K562 (cell line): ENCODE results near the gene ZBTB33. TPM values are rescaled to one million over a fixed set of nuclear protein-coding genes. Genes with fewer than 3 reads are reported as not detected.

Experiments used
- DPF2 ChIP-seq: fragments of 450-650 bp; IDR thresholded peaks from 2 replicates; pipeline ENCODE4 v1.6.1; 2016
- FOXA3 ChIP-seq, 2 experiments: fragments of 450-650 bp in 1 of 2; sonication (generic) in 1 of 2; formaldehyde crosslinking; IDR thresholded peaks in 1 of 2; conservative IDR thresholded peaks in 1 of 2; 2 replicates each; pipeline versions ENCODE4 v1.4.0 to v1.8.0; 2020 to 2022; ENCODE audit warnings: mild to moderate bottlenecking in 2 of 2, missing genetic modification reagents in 1 of 2
- HNRNPUL1 ChIP-seq: fragments of 200-400 bp; formaldehyde crosslinking; IDR thresholded peaks from 2 replicates; pipeline ENCODE4 v1.6.1; 2017; ENCODE audit warnings: low read length
- JUN ChIP-seq, 2 experiments: sonication (generic) in 1 of 2; formaldehyde crosslinking in 1 of 2; IDR thresholded peaks; 2 replicates each; pipeline versions ENCODE4 v1.6.1 to v1.8.0; 2012 to 2022; ENCODE audit warnings: borderline replicate concordance in 2 of 2, mild to moderate bottlenecking in 2 of 2, improper control_type of control experiment in 1 of 2, low read depth in 1 of 2, low read length in 1 of 2, missing genetic modification reagents in 1 of 2
- NFE2 ChIP-seq: IDR thresholded peaks from 2 replicates; pipeline ENCODE4 v1.6.1; 2014; ENCODE audit warnings: antibody characterized with exemption, low read depth
- SMAD3 ChIP-seq: fragments of 450-650 bp; formaldehyde crosslinking; conservative IDR thresholded peaks from 2 replicates; pipeline ENCODE4 v1.4.0; 2020; ENCODE audit warnings: mild to moderate bottlenecking
- SMAD4 ChIP-seq: fragments of 250-450 bp; sonication (Bioruptor Pico); conservative IDR thresholded peaks from 2 replicates; pipeline ENCODE4 v1.8.0; 2021; ENCODE audit warnings: inconsistent platforms, mild to moderate bottlenecking, moderate library complexity
- SMARCA4 ChIP-seq: fragments of 450-650 bp; IDR thresholded peaks from 2 replicates; pipeline ENCODE4 v1.6.1; 2016
- SRF ChIP-seq, 2 experiments: fragments of 250-450, 450-650 bp in 1 of 2; sonication (Bioruptor Pico) in 1 of 2; sonication (generic) in 1 of 2; formaldehyde crosslinking; IDR thresholded peaks; 2 replicates each; pipeline versions ENCODE4 v1.5.0 to v1.5.1; 2020 to 2022; ENCODE audit warnings: mild to moderate bottlenecking in 1 of 2, missing genetic modification reagents in 1 of 2
- TAF1 ChIP-seq: IDR thresholded peaks from 2 replicates; pipeline ENCODE4 v1.6.1; 2011; ENCODE audit warnings: mild to moderate bottlenecking, low read length, moderate library complexity; ENCODE audit not compliant: insufficient read depth, control insufficient read depth, severe bottlenecking; ENCODE audit errors: extremely low read depth
- ZNF23 ChIP-seq: fragments of 250-450 bp; sonication (Bioruptor Pico); IDR thresholded peaks from 2 replicates; pipeline ENCODE4 v1.4.0; 2020; ENCODE audit warnings: mild to moderate bottlenecking
- ZNF431 ChIP-seq: sonication (generic); formaldehyde crosslinking; IDR thresholded peaks from 2 replicates; pipeline ENCODE4 v1.8.0; 2022; ENCODE audit warnings: mild to moderate bottlenecking, missing genetic modification reagents
- polyA plus RNA-seq, 8 experiments: library from polyadenylated mRNA; depleted of rRNA in 4 of 8; stranded (reverse) in 5 of 8; unstranded in 3 of 8; fragments of >200 nt; fragmentation: Nextera tagmentation in 2 of 8; fragmentation: Illumina TruSeq in 1 of 8; extraction: Ambion mirVana in 2 of 8; extraction: Trizol in 1 of 8; gene quantifications; 2 replicates each; pipeline versions ENCODE4 v1.2.1 to v1.2.3, GENCODE V29; 2011 to 2014; ENCODE audit warnings: inconsistent platforms in 1 of 8, missing spikeins in 1 of 8
- total RNA-seq, 7 experiments: library from RNA; depleted of rRNA in 6 of 7; stranded (reverse); fragments of >200 nt in 6 of 7; fragmentation: Illumina TruSeq in 2 of 7; extraction: Trizol in 2 of 7; gene quantifications; 2 replicates each; pipeline versions ENCODE4 v1.2.1 to v1.2.3, GENCODE V29; 2011 to 2021; ENCODE audit warnings: low replicate concordance in 1 of 7
- TF ChIP-seq, protein P1 (sequence below), 2 experiments: fragments of 150-350 bp in 1 of 2; IDR thresholded peaks; 2 replicates each; pipeline ENCODE4 v1.6.1; 2012 to 2016; ENCODE audit warnings: low read depth in 2 of 2, low read length in 2 of 2, mild to moderate bottlenecking in 1 of 2, moderate library complexity in 1 of 2
- TF ChIP-seq, protein P2 (sequence below): fragments of 250-450 bp; sonication (Bioruptor Pico); IDR thresholded peaks from 2 replicates; pipeline ENCODE4 v1.5.0; 2022; ENCODE audit warnings: mild to moderate bottlenecking
- TF ChIP-seq, protein P3 (sequence below): fragments of 450-650 bp; IDR thresholded peaks from 2 replicates; pipeline ENCODE4 v1.6.1; 2017; ENCODE audit warnings: antibody characterized with exemption, mild to moderate bottlenecking

ZBTB33 gene
- total and polyA plus RNA-seq, 9 of the 15 experiments (the other 6 are each of a cell fraction or from before 2014, with no cell fraction given): 5.6 to 29.8 (median 15.6) TPM

DNA sequence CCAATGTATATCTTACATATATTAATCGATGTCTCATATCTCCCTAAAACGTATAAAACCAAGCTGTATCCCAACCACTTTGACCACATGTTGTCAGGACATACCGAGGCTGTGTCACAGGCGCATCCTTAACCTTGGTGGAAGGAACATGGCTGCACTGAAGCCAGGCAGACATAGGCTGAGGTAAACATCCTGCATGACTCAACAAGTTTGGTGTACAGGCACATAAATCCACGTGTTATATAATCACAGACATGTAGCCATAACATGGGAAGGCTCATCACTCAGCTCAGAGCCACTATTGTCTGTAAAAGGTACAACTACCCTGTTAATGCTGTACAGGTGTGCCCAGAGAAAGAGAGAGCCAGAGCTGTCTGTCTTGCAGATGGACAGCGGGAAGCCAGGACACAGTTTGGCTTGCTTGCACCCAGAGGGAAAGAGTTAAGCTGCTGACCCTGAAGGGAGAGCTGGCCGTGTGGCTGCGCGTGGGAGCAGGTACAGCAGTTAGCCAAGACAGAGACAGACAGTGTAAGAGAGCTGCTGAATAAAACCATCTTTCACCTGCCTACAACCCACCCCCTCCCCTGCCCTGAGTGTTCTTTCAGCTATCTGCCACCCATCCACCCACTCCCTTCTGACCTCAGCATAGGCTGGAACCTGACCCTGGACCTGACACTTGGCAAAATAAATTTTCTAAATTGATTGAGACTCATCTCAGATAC lies 22.3 kb upstream of the ZBTB33 start (continued):
- TF ChIP-seq, protein P1, sequence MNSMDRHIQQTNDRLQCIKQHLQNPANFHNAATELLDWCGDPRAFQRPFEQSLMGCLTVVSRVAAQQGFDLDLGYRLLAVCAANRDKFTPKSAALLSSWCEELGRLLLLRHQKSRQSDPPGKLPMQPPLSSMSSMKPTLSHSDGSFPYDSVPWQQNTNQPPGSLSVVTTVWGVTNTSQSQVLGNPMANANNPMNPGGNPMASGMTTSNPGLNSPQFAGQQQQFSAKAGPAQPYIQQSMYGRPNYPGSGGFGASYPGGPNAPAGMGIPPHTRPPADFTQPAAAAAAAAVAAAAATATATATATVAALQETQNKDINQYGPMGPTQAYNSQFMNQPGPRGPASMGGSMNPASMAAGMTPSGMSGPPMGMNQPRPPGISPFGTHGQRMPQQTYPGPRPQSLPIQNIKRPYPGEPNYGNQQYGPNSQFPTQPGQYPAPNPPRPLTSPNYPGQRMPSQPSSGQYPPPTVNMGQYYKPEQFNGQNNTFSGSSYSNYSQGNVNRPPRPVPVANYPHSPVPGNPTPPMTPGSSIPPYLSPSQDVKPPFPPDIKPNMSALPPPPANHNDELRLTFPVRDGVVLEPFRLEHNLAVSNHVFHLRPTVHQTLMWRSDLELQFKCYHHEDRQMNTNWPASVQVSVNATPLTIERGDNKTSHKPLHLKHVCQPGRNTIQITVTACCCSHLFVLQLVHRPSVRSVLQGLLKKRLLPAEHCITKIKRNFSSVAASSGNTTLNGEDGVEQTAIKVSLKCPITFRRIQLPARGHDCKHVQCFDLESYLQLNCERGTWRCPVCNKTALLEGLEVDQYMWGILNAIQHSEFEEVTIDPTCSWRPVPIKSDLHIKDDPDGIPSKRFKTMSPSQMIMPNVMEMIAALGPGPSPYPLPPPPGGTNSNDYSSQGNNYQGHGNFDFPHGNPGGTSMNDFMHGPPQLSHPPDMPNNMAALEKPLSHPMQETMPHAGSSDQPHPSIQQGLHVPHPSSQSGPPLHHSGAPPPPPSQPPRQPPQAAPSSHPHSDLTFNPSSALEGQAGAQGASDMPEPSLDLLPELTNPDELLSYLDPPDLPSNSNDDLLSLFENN (IDR thresholded peaks at IDR 0.05; ENCODE audit: low read depth in 2 of 2, low read length in 2 of 2): no peak
- TF ChIP-seq SMAD3 (CRISPR knock-in tag): 0 out of 2 replicates have a peak, but pooled peaks have one; percentile 52
- TF ChIP-seq, protein P2, sequence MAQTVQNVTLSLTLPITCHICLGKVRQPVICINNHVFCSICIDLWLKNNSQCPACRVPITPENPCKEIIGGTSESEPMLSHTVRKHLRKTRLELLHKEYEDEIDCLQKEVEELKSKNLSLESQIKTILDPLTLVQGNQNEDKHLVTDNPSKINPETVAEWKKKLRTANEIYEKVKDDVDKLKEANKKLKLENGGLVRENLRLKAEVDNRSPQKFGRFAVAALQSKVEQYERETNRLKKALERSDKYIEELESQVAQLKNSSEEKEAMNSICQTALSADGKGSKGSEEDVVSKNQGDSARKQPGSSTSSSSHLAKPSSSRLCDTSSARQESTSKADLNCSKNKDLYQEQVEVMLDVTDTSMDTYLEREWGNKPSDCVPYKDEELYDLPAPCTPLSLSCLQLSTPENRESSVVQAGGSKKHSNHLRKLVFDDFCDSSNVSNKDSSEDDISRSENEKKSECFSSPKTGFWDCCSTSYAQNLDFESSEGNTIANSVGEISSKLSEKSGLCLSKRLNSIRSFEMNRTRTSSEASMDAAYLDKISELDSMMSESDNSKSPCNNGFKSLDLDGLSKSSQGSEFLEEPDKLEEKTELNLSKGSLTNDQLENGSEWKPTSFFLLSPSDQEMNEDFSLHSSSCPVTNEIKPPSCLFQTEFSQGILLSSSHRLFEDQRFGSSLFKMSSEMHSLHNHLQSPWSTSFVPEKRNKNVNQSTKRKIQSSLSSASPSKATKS (CRISPR knock-in tag): no peak
- no peak for TF ChIP-seq TAF1
- TF ChIP-seq SMAD4 (CRISPR knock-in tag): peak; percentile 97
- TF ChIP-seq ZNF23 (CRISPR knock-in tag): no peak
- TF ChIP-seq HNRNPUL1: no peak
- TF ChIP-seq SRF (CRISPR knock-in tag; IDR thresholded peaks at IDR 0.05): no peak
- TF ChIP-seq NFE2: peak; percentile 69
- no peak for TF ChIP-seq ZNF431 (CRISPR knock-in tag)
- TF ChIP-seq, protein P3, sequence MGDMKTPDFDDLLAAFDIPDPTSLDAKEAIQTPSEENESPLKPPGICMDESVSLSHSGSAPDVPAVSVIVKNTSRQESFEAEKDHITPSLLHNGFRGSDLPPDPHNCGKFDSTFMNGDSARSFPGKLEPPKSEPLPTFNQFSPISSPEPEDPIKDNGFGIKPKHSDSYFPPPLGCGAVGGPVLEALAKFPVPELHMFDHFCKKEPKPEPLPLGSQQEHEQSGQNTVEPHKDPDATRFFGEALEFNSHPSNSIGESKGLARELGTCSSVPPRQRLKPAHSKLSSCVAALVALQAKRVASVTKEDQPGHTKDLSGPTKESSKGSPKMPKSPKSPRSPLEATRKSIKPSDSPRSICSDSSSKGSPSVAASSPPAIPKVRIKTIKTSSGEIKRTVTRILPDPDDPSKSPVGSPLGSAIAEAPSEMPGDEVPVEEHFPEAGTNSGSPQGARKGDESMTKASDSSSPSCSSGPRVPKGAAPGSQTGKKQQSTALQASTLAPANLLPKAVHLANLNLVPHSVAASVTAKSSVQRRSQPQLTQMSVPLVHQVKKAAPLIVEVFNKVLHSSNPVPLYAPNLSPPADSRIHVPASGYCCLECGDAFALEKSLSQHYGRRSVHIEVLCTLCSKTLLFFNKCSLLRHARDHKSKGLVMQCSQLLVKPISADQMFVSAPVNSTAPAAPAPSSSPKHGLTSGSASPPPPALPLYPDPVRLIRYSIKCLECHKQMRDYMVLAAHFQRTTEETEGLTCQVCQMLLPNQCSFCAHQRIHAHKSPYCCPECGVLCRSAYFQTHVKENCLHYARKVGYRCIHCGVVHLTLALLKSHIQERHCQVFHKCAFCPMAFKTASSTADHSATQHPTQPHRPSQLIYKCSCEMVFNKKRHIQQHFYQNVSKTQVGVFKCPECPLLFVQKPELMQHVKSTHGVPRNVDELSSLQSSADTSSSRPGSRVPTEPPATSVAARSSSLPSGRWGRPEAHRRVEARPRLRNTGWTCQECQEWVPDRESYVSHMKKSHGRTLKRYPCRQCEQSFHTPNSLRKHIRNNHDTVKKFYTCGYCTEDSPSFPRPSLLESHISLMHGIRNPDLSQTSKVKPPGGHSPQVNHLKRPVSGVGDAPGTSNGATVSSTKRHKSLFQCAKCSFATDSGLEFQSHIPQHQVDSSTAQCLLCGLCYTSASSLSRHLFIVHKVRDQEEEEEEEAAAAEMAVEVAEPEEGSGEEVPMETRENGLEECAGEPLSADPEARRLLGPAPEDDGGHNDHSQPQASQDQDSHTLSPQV: peak; percentile 93
- no peak for TF ChIP-seq JUN (IDR thresholded peaks at IDR 0.05; ENCODE audit: borderline replicate concordance, low read depth, low read length)
- TF ChIP-seq JUN (CRISPR knock-in tag; IDR thresholded peaks at IDR 0.05; ENCODE audit: borderline replicate concordance): no peak
- TF ChIP-seq FOXA3 (CRISPR knock-in tag; conservative IDR thresholded peaks at IDR 0.05 in 1 of 2, IDR thresholded peaks at IDR 0.05 in 1 of 2): no peak
- TF ChIP-seq DPF2: 0 out of 2 replicates have a peak, but pooled peaks have one; percentile 29
- TF ChIP-seq SMARCA4: 0 out of 2 replicates have a peak, but pooled peaks have one; percentile 19
- TF ChIP-seq, all 486 proteins: peak for 42
